ENCODE results near the gene SAFB2. TPM values are rescaled to one million over a fixed set of nuclear protein-coding genes. Genes with fewer than 3 reads are reported as not detected.

SAFB2 gene
- total and polyA plus RNA-seq, 2 experiments from 2014 or later: 55.5 to 71.8 TPM

- Histone ChIP-seq H3K27ac (peak overlapping the region; percentile 91), H3K9me3 (ENCODE audit: low read depth) (no peaks in the 10 kb centered on the region), H3K4me1 (ENCODE audit: low read depth) (peaks cover 13% of the 10 kb centered on the region), H3K36me3 (peaks cover 22% of the 10 kb centered on the region), H3K4me3 (peak overlapping the region; percentile 85), H3K27me3 (no peaks in the 10 kb centered on the region)
- no peak for DNase-seq (ENCODE audit: low read depth in 1 of 2, low spot score in 1 of 2)
- no peak for TF ChIP-seq CTCF (IDR thresholded peaks at IDR 0.05; ENCODE audit: low read depth, low read length)
Measured at GRCh38 chr19:5621945-5622464, 571 bp downstream of the SAFB2 start.

GRCh38 chr19:5621311-5621944 lies 1.1 kb downstream of the SAFB2 start:
- no peaks in the 10 kb centered on the region for H3K9me3 ChIP-seq (ENCODE audit: low read depth)
- peak overlapping the region; percentile 91 for H3K27ac ChIP-seq
- TF ChIP-seq CTCF (IDR thresholded peaks at IDR 0.05; ENCODE audit: low read depth, low read length): no peak
- no peaks in the 10 kb centered on the region for H3K27me3 ChIP-seq
- H3K4me1 ChIP-seq (ENCODE audit: low read depth): peaks cover 13% of the 10 kb centered on the region
- peak in 1 of 2 donors; percentile 25 for DNase-seq (ENCODE audit: low read depth in 1 of 2, low spot score in 1 of 2)
- peaks cover 17% of the 10 kb centered on the region for H3K36me3 ChIP-seq
- H3K4me3 ChIP-seq: peak overlapping the region; percentile 85

- no peak overlapping the region for H3K4me3 ChIP-seq
- H3K9me3 ChIP-seq (ENCODE audit: low read depth): no peaks in the 10 kb centered on the region
- TF ChIP-seq CTCF (IDR thresholded peaks at IDR 0.05; ENCODE audit: low read depth, low read length): no peak
- H3K27me3 ChIP-seq: no peaks in the 10 kb centered on the region
- H3K36me3 ChIP-seq: peaks cover 30% of the 10 kb centered on the region
- H3K4me1 ChIP-seq (ENCODE audit: low read depth): peaks cover 8% of the 10 kb centered on the region
- no peak overlapping the region for H3K27ac ChIP-seq
- DNase-seq (ENCODE audit: low read depth in 1 of 2, low spot score in 1 of 2): no peak
Measured at GRCh38 chr19:5619946-5620345, 2.6 kb downstream of the SAFB2 start.

- H3K4me3 ChIP-seq: no peak overlapping the region
- peaks cover 43% of the 10 kb centered on the region for H3K36me3 ChIP-seq
- DNase-seq (ENCODE audit: low read depth in 1 of 2, low spot score in 1 of 2): no peak
- H3K9me3 ChIP-seq (ENCODE audit: low read depth): no peaks in the 10 kb centered on the region
- no peaks in the 10 kb centered on the region for H3K27me3 ChIP-seq
- peaks cover 6% of the 10 kb centered on the region for H3K4me1 ChIP-seq (ENCODE audit: low read depth)
- H3K27ac ChIP-seq: no peak overlapping the region
- TF ChIP-seq CTCF (IDR thresholded peaks at IDR 0.05; ENCODE audit: low read depth, low read length): no peak
Measured at GRCh38 chr19:5618591-5618990, 4.0 kb downstream of the SAFB2 start.

- Histone ChIP-seq H3K4me1 (ENCODE audit: low read depth) (peaks cover 6% of the 10 kb centered on the region), H3K27ac (no peak overlapping the region), H3K36me3 (peaks cover 55% of the 10 kb centered on the region), H3K4me3 (no peak overlapping the region), H3K27me3 (no peaks in the 10 kb centered on the region), H3K9me3 (ENCODE audit: low read depth) (no peaks in the 10 kb centered on the region)
- TF ChIP-seq CTCF (IDR thresholded peaks at IDR 0.05; ENCODE audit: low read depth, low read length): no peak
- DNase-seq (ENCODE audit: low read depth in 1 of 2, low spot score in 1 of 2): no peak
Measured at GRCh38 chr19:5617080-5617479, 5.5 kb downstream of the SAFB2 start.

Data from cardiac muscle cell (in vitro differentiated cells and primary cell).